ENCODE measurements around the gene CYP11A1. TPM values are rescaled to one million over a fixed set of nuclear protein-coding genes. Genes with fewer than 3 reads are reported as not detected.

CYP11A1 gene
- total RNA-seq, 1 donor from 2014 or later: not detected

GRCh38 chr15:74337607-74338211 is 29.7 kb downstream of the CYP11A1 start:
- intact Hi-C loops (cut with micrococcal nuclease): no loop called here
- DNase-seq (ENCODE audit: low spot score): no peak
- peaks cover 4% of the 10 kb centered on the region for H3K27me3 Mint-ChIP-seq (ENCODE audit: low read depth)
- no peaks in the 10 kb centered on the region for H3K9me3 Mint-ChIP-seq
- no peak overlapping the region for H3K4me3 Mint-ChIP-seq (ENCODE audit: low read depth)
- H3K36me3 Mint-ChIP-seq (ENCODE audit: low read depth): no peaks in the 10 kb centered on the region
- H3K27ac Mint-ChIP-seq: no peak overlapping the region
- H3K4me1 Mint-ChIP-seq (ENCODE audit: low read depth): no peaks in the 10 kb centered on the region

- intact Hi-C loops (cut with micrococcal nuclease): no loop called here
- DNase-seq (ENCODE audit: low spot score): no peak
- no peaks in the 10 kb centered on the region for H3K36me3 Mint-ChIP-seq (ENCODE audit: low read depth)
- no peak overlapping the region for H3K27ac Mint-ChIP-seq
- H3K4me3 Mint-ChIP-seq (ENCODE audit: low read depth): no peak overlapping the region
- H3K27me3 Mint-ChIP-seq (ENCODE audit: low read depth): peaks cover 4% of the 10 kb centered on the region
- H3K4me1 Mint-ChIP-seq (ENCODE audit: low read depth): no peaks in the 10 kb centered on the region
- no peaks in the 10 kb centered on the region for H3K9me3 Mint-ChIP-seq
Observed at GRCh38 chr15:74337146-74337545, 30.3 kb downstream of the CYP11A1 start.

- Mint-ChIP-seq H3K27me3 (ENCODE audit: low read depth) (peaks cover under 1% of the 10 kb centered on the region), H3K36me3 (ENCODE audit: low read depth) (no peaks in the 10 kb centered on the region), H3K27ac (no peak overlapping the region), H3K4me1 (ENCODE audit: low read depth) (no peaks in the 10 kb centered on the region), H3K9me3 (no peaks in the 10 kb centered on the region), H3K4me3 (ENCODE audit: low read depth) (no peak overlapping the region)
- intact Hi-C loops (cut with micrococcal nuclease): no loop called here
- no peak for DNase-seq (ENCODE audit: low spot score)
Observed at GRCh38 chr15:74336061-74337005, 31.1 kb downstream of the CYP11A1 start.

- no peaks in the 10 kb centered on the region for H3K36me3 Mint-ChIP-seq (ENCODE audit: low read depth)
- H3K4me3 Mint-ChIP-seq (ENCODE audit: low read depth): no peak overlapping the region
- H3K4me1 Mint-ChIP-seq (ENCODE audit: low read depth): no peaks in the 10 kb centered on the region
- no peak for DNase-seq (ENCODE audit: low spot score)
- intact Hi-C loops (cut with micrococcal nuclease): no loop called here
- H3K27me3 Mint-ChIP-seq (ENCODE audit: low read depth): no peaks in the 10 kb centered on the region
- no peak overlapping the region for H3K27ac Mint-ChIP-seq
- H3K9me3 Mint-ChIP-seq: no peaks in the 10 kb centered on the region
Observed at GRCh38 chr15:74335396-74335795, 32.0 kb downstream of the CYP11A1 start.

GRCh38 chr15:74334127-74334526 is 33.3 kb downstream of the CYP11A1 start:
- DNase-seq (ENCODE audit: low spot score): no peak
- Mint-ChIP-seq H3K27ac (no peak overlapping the region), H3K9me3 (no peaks in the 10 kb centered on the region), H3K4me1 (ENCODE audit: low read depth) (no peaks in the 10 kb centered on the region), H3K27me3 (ENCODE audit: low read depth) (no peaks in the 10 kb centered on the region), H3K4me3 (ENCODE audit: low read depth) (no peak overlapping the region), H3K36me3 (ENCODE audit: low read depth) (no peaks in the 10 kb centered on the region)
- intact Hi-C loops (cut with micrococcal nuclease): no loop called here

GRCh38 chr15:74333662-74334061 is 33.8 kb downstream of the CYP11A1 start:
- intact Hi-C loops (cut with micrococcal nuclease): no loop called here
- Mint-ChIP-seq H3K4me3 (ENCODE audit: low read depth) (no peak overlapping the region), H3K4me1 (ENCODE audit: low read depth) (no peaks in the 10 kb centered on the region), H3K27me3 (ENCODE audit: low read depth) (no peaks in the 10 kb centered on the region), H3K27ac (no peak overlapping the region), H3K9me3 (no peaks in the 10 kb centered on the region), H3K36me3 (ENCODE audit: low read depth) (no peaks in the 10 kb centered on the region)
- DNase-seq (ENCODE audit: low spot score): no peak

DNA sequence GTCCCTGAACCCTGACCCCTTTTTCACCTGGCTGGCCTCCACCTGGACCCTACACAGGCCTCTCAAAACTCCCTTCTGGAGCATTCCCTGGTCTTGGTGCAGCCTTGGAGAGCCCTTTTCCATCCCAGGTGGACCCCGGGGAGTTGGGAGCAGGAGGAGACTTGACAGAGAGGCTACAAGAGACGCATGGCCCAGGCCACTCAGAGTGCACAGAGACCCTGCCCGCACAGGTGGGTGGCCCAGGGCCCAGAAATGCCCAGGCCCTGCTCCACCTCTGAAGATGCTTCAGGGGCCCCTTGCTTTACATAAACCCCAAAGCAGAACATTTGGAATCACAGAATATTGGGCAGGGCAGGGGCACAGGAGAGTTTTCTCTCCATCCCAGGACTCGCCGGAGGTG is 34.4 kb downstream of the CYP11A1 start:
- Mint-ChIP-seq H3K36me3 (ENCODE audit: low read depth) (no peaks in the 10 kb centered on the region), H3K4me3 (ENCODE audit: low read depth) (no peak overlapping the region), H3K9me3 (no peaks in the 10 kb centered on the region), H3K27ac (no peak overlapping the region), H3K27me3 (ENCODE audit: low read depth) (no peaks in the 10 kb centered on the region), H3K4me1 (ENCODE audit: low read depth) (no peaks in the 10 kb centered on the region)
- intact Hi-C loops (cut with micrococcal nuclease): no loop called here
- no peak for DNase-seq (ENCODE audit: low spot score)

GRCh38 chr15:74332611-74333010 is 34.8 kb downstream of the CYP11A1 start:
- H3K36me3 Mint-ChIP-seq (ENCODE audit: low read depth): no peaks in the 10 kb centered on the region
- no peak overlapping the region for H3K27ac Mint-ChIP-seq
- no peak for DNase-seq (ENCODE audit: low spot score)
- no peak overlapping the region for H3K4me3 Mint-ChIP-seq (ENCODE audit: low read depth)
- no peaks in the 10 kb centered on the region for H3K4me1 Mint-ChIP-seq (ENCODE audit: low read depth)
- H3K9me3 Mint-ChIP-seq: no peaks in the 10 kb centered on the region
- intact Hi-C loops (cut with micrococcal nuclease): no loop called here
- H3K27me3 Mint-ChIP-seq (ENCODE audit: low read depth): no peaks in the 10 kb centered on the region

DNA sequence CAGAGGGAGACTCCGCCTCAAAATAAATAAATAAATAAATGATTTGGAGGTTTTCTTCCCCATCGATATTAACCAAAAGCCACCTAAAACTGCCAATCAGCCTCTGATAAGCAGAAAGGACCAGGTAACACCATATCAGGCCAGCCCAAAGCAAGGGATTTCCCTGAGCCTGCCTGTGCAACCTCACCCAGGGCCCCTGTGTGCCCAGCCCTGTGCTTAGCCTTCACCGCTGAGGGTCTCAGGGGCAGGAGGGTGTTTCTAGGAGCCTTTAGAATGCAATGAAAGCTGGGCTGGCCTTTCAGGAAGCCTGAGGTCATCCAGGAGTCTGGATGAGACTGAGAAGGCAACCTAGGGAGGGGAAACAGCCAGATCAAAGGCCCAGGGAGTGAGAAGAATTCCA is 35.4 kb downstream of the CYP11A1 start:
- no peak overlapping the region for H3K27ac Mint-ChIP-seq
- H3K4me1 Mint-ChIP-seq (ENCODE audit: low read depth): no peaks in the 10 kb centered on the region
- no peak for DNase-seq (ENCODE audit: low spot score)
- H3K4me3 Mint-ChIP-seq (ENCODE audit: low read depth): no peak overlapping the region
- intact Hi-C loops (cut with micrococcal nuclease): no loop called here
- no peaks in the 10 kb centered on the region for H3K36me3 Mint-ChIP-seq (ENCODE audit: low read depth)
- no peaks in the 10 kb centered on the region for H3K27me3 Mint-ChIP-seq (ENCODE audit: low read depth)
- no peaks in the 10 kb centered on the region for H3K9me3 Mint-ChIP-seq

DNA sequence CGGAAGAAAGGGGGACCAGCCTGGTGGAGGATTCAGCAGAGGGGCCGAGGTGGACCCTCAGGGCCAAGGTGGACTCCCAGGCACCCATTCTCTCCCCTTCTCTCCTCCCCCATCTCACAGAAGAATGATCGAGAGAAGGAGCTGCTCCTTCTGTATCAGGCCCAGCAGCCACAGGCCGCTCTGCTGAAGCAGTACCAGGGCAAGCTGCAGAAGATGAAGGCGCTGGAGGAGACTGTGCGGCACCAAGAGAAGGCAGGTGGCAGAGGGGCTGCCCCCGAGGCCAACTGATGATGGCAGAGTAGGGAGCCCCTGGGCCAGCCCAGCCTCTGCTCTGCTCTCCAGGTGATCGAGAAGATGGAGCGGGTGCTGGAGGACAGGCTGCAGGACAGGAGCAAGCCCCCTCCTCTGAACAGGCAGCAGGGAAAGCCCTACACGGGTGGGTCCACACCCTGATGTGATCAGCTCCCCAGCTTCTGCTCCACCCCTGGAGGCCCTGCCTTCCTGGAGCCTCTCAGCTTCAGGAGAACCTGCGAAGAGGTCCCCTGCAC is 36.5 kb downstream of the CYP11A1 start:
- DNase-seq (ENCODE audit: low spot score): no peak
- intact Hi-C loops (cut with micrococcal nuclease): no loop called here
- Mint-ChIP-seq H3K27ac (no peak overlapping the region), H3K9me3 (no peaks in the 10 kb centered on the region), H3K4me1 (ENCODE audit: low read depth) (no peaks in the 10 kb centered on the region), H3K27me3 (ENCODE audit: low read depth) (no peaks in the 10 kb centered on the region), H3K36me3 (ENCODE audit: low read depth) (no peaks in the 10 kb centered on the region), H3K4me3 (ENCODE audit: low read depth) (no peak overlapping the region)

GRCh38 chr15:74328331-74329056 is 39.0 kb downstream of the CYP11A1 start:
- Mint-ChIP-seq H3K36me3 (ENCODE audit: low read depth) (no peaks in the 10 kb centered on the region), H3K27ac (no peak overlapping the region), H3K9me3 (no peaks in the 10 kb centered on the region), H3K27me3 (ENCODE audit: low read depth) (peaks cover 4% of the 10 kb centered on the region), H3K4me3 (ENCODE audit: low read depth) (no peak overlapping the region), H3K4me1 (ENCODE audit: low read depth) (no peaks in the 10 kb centered on the region)
- intact Hi-C loops (cut with micrococcal nuclease): no loop called here
- no peak for DNase-seq (ENCODE audit: low spot score)

- Mint-ChIP-seq H3K36me3 (ENCODE audit: low read depth) (no peaks in the 10 kb centered on the region), H3K4me1 (ENCODE audit: low read depth) (no peaks in the 10 kb centered on the region), H3K4me3 (ENCODE audit: low read depth) (no peak overlapping the region), H3K27me3 (ENCODE audit: low read depth) (peaks cover 4% of the 10 kb centered on the region), H3K27ac (no peak overlapping the region), H3K9me3 (no peaks in the 10 kb centered on the region)
- intact Hi-C loops (cut with micrococcal nuclease): no loop called here
- DNase-seq (ENCODE audit: low spot score): no peak
Observed at GRCh38 chr15:74327756-74328155, 39.7 kb downstream of the CYP11A1 start.

DNA sequence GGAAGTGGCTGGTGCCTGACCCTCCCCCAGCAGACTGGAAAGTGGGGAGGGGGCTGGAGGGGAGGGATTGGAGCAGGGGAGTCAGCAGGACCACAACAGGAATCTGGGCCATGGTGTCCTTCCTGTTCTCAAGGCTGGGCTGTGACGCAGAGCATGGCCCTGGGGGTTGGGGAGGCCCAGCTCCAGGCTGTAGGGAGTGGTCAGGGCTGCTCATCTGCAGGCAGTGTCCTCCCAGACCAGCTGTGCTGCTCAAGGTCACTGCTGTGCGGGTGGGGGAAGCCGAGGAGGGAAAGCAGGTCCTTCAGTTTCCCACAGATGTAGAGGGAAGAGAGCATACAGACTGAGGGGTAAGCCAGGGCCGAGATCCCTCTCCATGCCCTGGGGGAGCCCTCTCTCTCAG is 40.7 kb downstream of the CYP11A1 start:
- Mint-ChIP-seq H3K27me3 (ENCODE audit: low read depth) (peaks cover 4% of the 10 kb centered on the region), H3K4me1 (ENCODE audit: low read depth) (no peaks in the 10 kb centered on the region), H3K27ac (no peak overlapping the region), H3K36me3 (ENCODE audit: low read depth) (no peaks in the 10 kb centered on the region), H3K9me3 (no peaks in the 10 kb centered on the region), H3K4me3 (ENCODE audit: low read depth) (no peak overlapping the region)
- no peak for DNase-seq (ENCODE audit: low spot score)
- intact Hi-C loops (cut with micrococcal nuclease): no loop called here
